Peyer's patch (tissue), 4 donors: Measurements from ENCODE around the gene EPHA2.

Experiments used
- POLR2A ChIP-seq, 2 donors: fragments of 450-650 bp; IDR thresholded peaks; one replicate each; pipeline ENCODE4 v1.5.1; 2017; ENCODE audit warnings: antibody characterized with exemption in 2 of 2, mild to moderate bottlenecking in 2 of 2, moderate library complexity in 2 of 2
- TF ChIP-seq, protein P1 (sequence below), 6 experiments: fragments of 450-650 bp in 4 of 6; fragments of 200-600 bp in 2 of 6; sonication (generic) in 1 of 6; IDR thresholded peaks; one replicate each; pipeline ENCODE4 v1.5.1; 2017 to 2019; ENCODE audit warnings: antibody characterized with exemption in 6 of 6, mild to moderate bottlenecking in 3 of 6, moderate library complexity in 1 of 6

- TF ChIP-seq, protein P1, sequence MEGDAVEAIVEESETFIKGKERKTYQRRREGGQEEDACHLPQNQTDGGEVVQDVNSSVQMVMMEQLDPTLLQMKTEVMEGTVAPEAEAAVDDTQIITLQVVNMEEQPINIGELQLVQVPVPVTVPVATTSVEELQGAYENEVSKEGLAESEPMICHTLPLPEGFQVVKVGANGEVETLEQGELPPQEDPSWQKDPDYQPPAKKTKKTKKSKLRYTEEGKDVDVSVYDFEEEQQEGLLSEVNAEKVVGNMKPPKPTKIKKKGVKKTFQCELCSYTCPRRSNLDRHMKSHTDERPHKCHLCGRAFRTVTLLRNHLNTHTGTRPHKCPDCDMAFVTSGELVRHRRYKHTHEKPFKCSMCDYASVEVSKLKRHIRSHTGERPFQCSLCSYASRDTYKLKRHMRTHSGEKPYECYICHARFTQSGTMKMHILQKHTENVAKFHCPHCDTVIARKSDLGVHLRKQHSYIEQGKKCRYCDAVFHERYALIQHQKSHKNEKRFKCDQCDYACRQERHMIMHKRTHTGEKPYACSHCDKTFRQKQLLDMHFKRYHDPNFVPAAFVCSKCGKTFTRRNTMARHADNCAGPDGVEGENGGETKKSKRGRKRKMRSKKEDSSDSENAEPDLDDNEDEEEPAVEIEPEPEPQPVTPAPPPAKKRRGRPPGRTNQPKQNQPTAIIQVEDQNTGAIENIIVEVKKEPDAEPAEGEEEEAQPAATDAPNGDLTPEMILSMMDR (IDR thresholded peaks at IDR 0.05) = no peak
- TF ChIP-seq POLR2A (IDR thresholded peaks at IDR 0.05) = peak; percentile 97 to 99
Measured at GRCh38 chr1:16155537-16156410, at the start of gene EPHA2.
